OCI-LY3 (cell line): Measurements from ENCODE around the gene U2SURP.

ENCODE experiments used
- EZH2phosphoT487 ChIP-seq: fragments of 200-600 bp; shearing (Covaris generic); IDR thresholded peaks from 2 replicates; pipeline ENCODE4 v1.6.1; 2018; ENCODE audit warnings: antibody characterized with exemption, mixed run types, low read depth
- TF ChIP-seq, protein P1 (sequence below): fragments of 200-600, 300-600 bp; sonication (generic); IDR thresholded peaks from 2 replicates; pipeline ENCODE4 v1.5.1; 2014; ENCODE audit warnings: antibody characterized with exemption, low read length, low read depth

- TF ChIP-seq, protein P1, sequence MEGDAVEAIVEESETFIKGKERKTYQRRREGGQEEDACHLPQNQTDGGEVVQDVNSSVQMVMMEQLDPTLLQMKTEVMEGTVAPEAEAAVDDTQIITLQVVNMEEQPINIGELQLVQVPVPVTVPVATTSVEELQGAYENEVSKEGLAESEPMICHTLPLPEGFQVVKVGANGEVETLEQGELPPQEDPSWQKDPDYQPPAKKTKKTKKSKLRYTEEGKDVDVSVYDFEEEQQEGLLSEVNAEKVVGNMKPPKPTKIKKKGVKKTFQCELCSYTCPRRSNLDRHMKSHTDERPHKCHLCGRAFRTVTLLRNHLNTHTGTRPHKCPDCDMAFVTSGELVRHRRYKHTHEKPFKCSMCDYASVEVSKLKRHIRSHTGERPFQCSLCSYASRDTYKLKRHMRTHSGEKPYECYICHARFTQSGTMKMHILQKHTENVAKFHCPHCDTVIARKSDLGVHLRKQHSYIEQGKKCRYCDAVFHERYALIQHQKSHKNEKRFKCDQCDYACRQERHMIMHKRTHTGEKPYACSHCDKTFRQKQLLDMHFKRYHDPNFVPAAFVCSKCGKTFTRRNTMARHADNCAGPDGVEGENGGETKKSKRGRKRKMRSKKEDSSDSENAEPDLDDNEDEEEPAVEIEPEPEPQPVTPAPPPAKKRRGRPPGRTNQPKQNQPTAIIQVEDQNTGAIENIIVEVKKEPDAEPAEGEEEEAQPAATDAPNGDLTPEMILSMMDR = no peak
- TF ChIP-seq EZH2phosphoT487 = no peak
Measured at GRCh38 chr3:143089965-143090364, 88.6 kb downstream of the U2SURP start.
